ENCODE data around the gene NUP214.
"Not testable (repeated sequence)": the region's sequence is repeated elsewhere in the genome, so short reads cannot be mapped to it uniquely, and the experiment has no call there.

NUP214 gene

GRCh38 chr9:131271016-131271273 is 145.6 kb downstream of the NUP214 start:
- not testable (repeated sequence) for H2BK5ac ChIP-seq (ENCODE audit: low read depth, low read length, poor library complexity); H3K4me2 ChIP-seq (ENCODE audit: low read length); H3K27me3 ChIP-seq (ENCODE audit: insufficient read depth, low read length); H4K91ac ChIP-seq (ENCODE audit: low read depth, low read length); H2AFZ ChIP-seq (ENCODE audit: insufficient read depth, low read length, poor library complexity); H3K9me3 ChIP-seq (ENCODE audit: insufficient read depth, low read depth, low read length); H3K79me1 ChIP-seq (ENCODE audit: low read length); H3K4me3 ChIP-seq (ENCODE audit: low read depth, low read length); H3K36me3 ChIP-seq (ENCODE audit: control insufficient read depth in 1 of 2, insufficient read depth in 2 of 2, low read length in 2 of 2); H3K27ac ChIP-seq (ENCODE audit: low read depth, low read length); H3K18ac ChIP-seq (ENCODE audit: low read length); H3K14ac ChIP-seq (ENCODE audit: low read length); H3K4me1 ChIP-seq (ENCODE audit: control insufficient read depth in 1 of 2, insufficient read depth in 2 of 2, low read length in 2 of 2); H2AK5ac ChIP-seq (ENCODE audit: low read length); H4K12ac ChIP-seq (ENCODE audit: low read depth, low read length); H3K9ac ChIP-seq (ENCODE audit: low read length); H4K8ac ChIP-seq (ENCODE audit: low read depth, low read length); H2BK120ac ChIP-seq (ENCODE audit: insufficient read depth, low read length, poor library complexity); DNase-seq; H3K4ac ChIP-seq (ENCODE audit: low read depth, low read length); H3K23ac ChIP-seq (ENCODE audit: low read length); H2BK12ac ChIP-seq (ENCODE audit: low read length); H3K79me2 ChIP-seq (ENCODE audit: control insufficient read depth, insufficient read depth, low read length, poor library complexity)
- WGBS (ENCODE audit: extremely low coverage, insufficient coverage, insufficient read length) = no CpG with 5 or more reads among the region's 1 CpG

- Histone ChIP-seq H3K4me2 (ENCODE audit: low read length) (no peak overlapping the region), H2BK5ac (ENCODE audit: low read depth, low read length, poor library complexity) (no peak overlapping the region), H2BK120ac (ENCODE audit: insufficient read depth, low read length, poor library complexity) (no peak overlapping the region), H2AK5ac (ENCODE audit: low read length) (no peak overlapping the region), H3K18ac (ENCODE audit: low read length) (no peak overlapping the region), H3K4me3 (ENCODE audit: low read depth, low read length) (no peak overlapping the region), H3K27ac (ENCODE audit: low read depth, low read length) (no peak overlapping the region), H3K36me3 (ENCODE audit: control insufficient read depth in 1 of 2, insufficient read depth in 2 of 2, low read length in 2 of 2) (no peaks in the 10 kb centered on the region), H4K91ac (ENCODE audit: low read depth, low read length) (no peak overlapping the region), H4K8ac (ENCODE audit: low read depth, low read length) (no peak overlapping the region), H3K27me3 (ENCODE audit: insufficient read depth, low read length) (peaks cover 9% of the 10 kb centered on the region), H3K4ac (ENCODE audit: low read depth, low read length) (no peak overlapping the region), H2BK12ac (ENCODE audit: low read length) (no peak overlapping the region), H3K9me3 (ENCODE audit: insufficient read depth, low read depth, low read length) (no peaks in the 10 kb centered on the region), H3K79me2 (ENCODE audit: control insufficient read depth, insufficient read depth, low read length, poor library complexity) (no peaks in the 10 kb centered on the region), H3K14ac (ENCODE audit: low read length) (no peak overlapping the region), H4K12ac (ENCODE audit: low read depth, low read length) (no peak overlapping the region), H3K4me1 (ENCODE audit: control insufficient read depth in 1 of 2, insufficient read depth in 2 of 2, low read length in 2 of 2) (peaks cover 0 to 2% of the 10 kb centered on the region in 2 experiments), H3K9ac (ENCODE audit: low read length) (no peak overlapping the region), H2AFZ (ENCODE audit: insufficient read depth, low read length, poor library complexity) (no peak overlapping the region), H3K79me1 (ENCODE audit: low read length) (no peaks in the 10 kb centered on the region), H3K23ac (ENCODE audit: low read length) (no peak overlapping the region)
- no peak for DNase-seq
- no CpG with 5 or more reads among the region's 6 CpGs for WGBS (ENCODE audit: extremely low coverage, insufficient coverage, insufficient read length)
These were observed 146.1 kb downstream of the NUP214 start for GRCh38 chr9:131271506-131271931.

- Histone ChIP-seq H3K4me1 (ENCODE audit: control insufficient read depth in 1 of 2, insufficient read depth in 2 of 2, low read length in 2 of 2) (peaks cover 2 to 4% of the 10 kb centered on the region in 2 experiments), H4K8ac (ENCODE audit: low read depth, low read length) (no peak overlapping the region), H3K9ac (ENCODE audit: low read length) (no peak overlapping the region), H3K4ac (ENCODE audit: low read depth, low read length) (no peak overlapping the region), H3K36me3 (ENCODE audit: control insufficient read depth in 1 of 2, insufficient read depth in 2 of 2, low read length in 2 of 2) (no peaks in the 10 kb centered on the region), H3K27me3 (ENCODE audit: insufficient read depth, low read length) (peaks cover 16% of the 10 kb centered on the region), H3K4me3 (ENCODE audit: low read depth, low read length) (no peak overlapping the region), H2BK120ac (ENCODE audit: insufficient read depth, low read length, poor library complexity) (no peak overlapping the region), H4K91ac (ENCODE audit: low read depth, low read length) (no peak overlapping the region), H3K14ac (ENCODE audit: low read length) (no peak overlapping the region), H3K79me1 (ENCODE audit: low read length) (no peaks in the 10 kb centered on the region), H4K12ac (ENCODE audit: low read depth, low read length) (no peak overlapping the region), H2BK12ac (ENCODE audit: low read length) (no peak overlapping the region), H3K9me3 (ENCODE audit: insufficient read depth, low read depth, low read length) (no peaks in the 10 kb centered on the region), H3K4me2 (ENCODE audit: low read length) (no peak overlapping the region), H2AFZ (ENCODE audit: insufficient read depth, low read length, poor library complexity) (no peak overlapping the region), H3K27ac (ENCODE audit: low read depth, low read length) (no peak overlapping the region), H2BK5ac (ENCODE audit: low read depth, low read length, poor library complexity) (no peak overlapping the region), H3K79me2 (ENCODE audit: control insufficient read depth, insufficient read depth, low read length, poor library complexity) (no peaks in the 10 kb centered on the region), H3K18ac (ENCODE audit: low read length) (no peak overlapping the region), H3K23ac (ENCODE audit: low read length) (no peak overlapping the region), H2AK5ac (ENCODE audit: low read length) (no peak overlapping the region)
- no CpG with 5 or more reads among the region's 3 CpGs for WGBS (ENCODE audit: extremely low coverage, insufficient coverage, insufficient read length)
- no peak for DNase-seq
These were observed 146.8 kb downstream of the NUP214 start for GRCh38 chr9:131272212-131272611.

- Histone ChIP-seq H4K8ac (ENCODE audit: low read depth, low read length) (no peak overlapping the region), H3K79me1 (ENCODE audit: low read length) (no peaks in the 10 kb centered on the region), H2BK120ac (ENCODE audit: insufficient read depth, low read length, poor library complexity) (no peak overlapping the region), H3K4me1 (ENCODE audit: control insufficient read depth in 1 of 2, insufficient read depth in 2 of 2, low read length in 2 of 2) (peaks cover 2 to 4% of the 10 kb centered on the region in 2 experiments), H3K9ac (ENCODE audit: low read length) (no peak overlapping the region), H3K4me2 (ENCODE audit: low read length) (no peak overlapping the region), H3K4me3 (ENCODE audit: low read depth, low read length) (no peak overlapping the region), H2AK5ac (ENCODE audit: low read length) (no peak overlapping the region), H3K4ac (ENCODE audit: low read depth, low read length) (no peak overlapping the region), H3K36me3 (ENCODE audit: control insufficient read depth in 1 of 2, insufficient read depth in 2 of 2, low read length in 2 of 2) (no peaks in the 10 kb centered on the region), H2BK5ac (ENCODE audit: low read depth, low read length, poor library complexity) (no peak overlapping the region), H3K27me3 (ENCODE audit: insufficient read depth, low read length) (peaks cover 17% of the 10 kb centered on the region), H3K27ac (ENCODE audit: low read depth, low read length) (no peak overlapping the region), H4K91ac (ENCODE audit: low read depth, low read length) (no peak overlapping the region), H3K18ac (ENCODE audit: low read length) (no peak overlapping the region), H2BK12ac (ENCODE audit: low read length) (no peak overlapping the region), H3K14ac (ENCODE audit: low read length) (no peak overlapping the region), H3K23ac (ENCODE audit: low read length) (no peak overlapping the region), H4K12ac (ENCODE audit: low read depth, low read length) (no peak overlapping the region), H3K9me3 (ENCODE audit: insufficient read depth, low read depth, low read length) (no peaks in the 10 kb centered on the region), H3K79me2 (ENCODE audit: control insufficient read depth, insufficient read depth, low read length, poor library complexity) (no peaks in the 10 kb centered on the region), H2AFZ (ENCODE audit: insufficient read depth, low read length, poor library complexity) (no peak overlapping the region)
- peak in 1 of 2 donors; percentile 40 for DNase-seq
- WGBS (ENCODE audit: extremely low coverage, insufficient coverage, insufficient read length) = no CpG with 5 or more reads among the region's 22 CpGs
These were observed 147.9 kb downstream of the NUP214 start for GRCh38 chr9:131273146-131273855.
